ENCODE results near the gene CCDC86.

The CCDC86 gene

GRCh38 chr11:60854140-60854846, 12.4 kb downstream of the CCDC86 start:
- DNase-seq = no peak

DNA sequence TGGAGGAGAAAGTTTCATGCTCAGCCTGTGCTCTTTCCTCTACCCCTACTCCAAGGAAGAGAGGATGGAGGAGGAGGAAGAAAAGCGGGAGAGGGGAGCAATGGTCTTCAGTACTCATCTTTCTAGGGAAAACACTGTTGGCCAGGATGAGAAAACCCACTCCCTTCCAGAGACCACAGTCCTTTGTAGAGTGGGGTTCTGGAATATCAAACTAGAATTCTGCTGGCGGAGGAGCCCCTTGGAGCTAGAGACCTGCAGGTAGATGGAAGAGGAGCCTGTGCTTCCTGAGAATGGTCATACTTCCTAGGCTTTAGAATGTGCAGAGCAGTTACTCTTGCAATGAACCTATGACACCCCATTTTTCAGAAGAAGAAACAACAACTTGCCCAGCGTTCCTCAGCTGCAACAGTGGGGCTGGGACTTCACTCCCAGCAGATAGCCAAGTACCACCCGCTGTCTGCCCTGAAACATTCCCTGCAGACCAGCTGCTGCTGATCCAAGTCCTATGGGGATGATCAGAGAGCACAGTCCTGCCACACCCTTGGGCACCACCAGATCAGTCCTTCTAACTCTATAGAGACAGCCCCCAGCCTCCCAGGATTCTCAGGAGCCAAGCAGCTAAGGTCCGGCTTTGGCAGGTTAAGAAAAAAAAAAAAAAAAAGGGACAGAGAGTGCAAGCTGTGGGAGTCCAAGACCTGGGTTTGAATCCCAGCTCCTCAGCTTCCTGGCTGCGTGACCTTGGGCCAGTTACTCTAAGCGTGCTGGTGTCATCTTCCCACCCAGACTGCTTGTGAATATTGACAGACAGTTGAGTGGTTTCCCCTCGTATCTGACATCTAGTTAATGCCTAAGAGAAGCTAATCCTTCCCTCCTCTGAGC, 13.2 kb downstream of the CCDC86 start:
- DNase-seq = no peak

GRCh38 chr11:60855726-60856633, 14.1 kb downstream of the CCDC86 start, which contains the start of gene PTGDR2:
PTGDR2 (minus strand) TSS chr11:60855950; CDS start chr11:60853722, 2,228 bp downstream.
- no peak for DNase-seq

GRCh38 chr11:60857378-60858232, 15.7 kb downstream of the CCDC86 start:
- no peak for DNase-seq

DNA sequence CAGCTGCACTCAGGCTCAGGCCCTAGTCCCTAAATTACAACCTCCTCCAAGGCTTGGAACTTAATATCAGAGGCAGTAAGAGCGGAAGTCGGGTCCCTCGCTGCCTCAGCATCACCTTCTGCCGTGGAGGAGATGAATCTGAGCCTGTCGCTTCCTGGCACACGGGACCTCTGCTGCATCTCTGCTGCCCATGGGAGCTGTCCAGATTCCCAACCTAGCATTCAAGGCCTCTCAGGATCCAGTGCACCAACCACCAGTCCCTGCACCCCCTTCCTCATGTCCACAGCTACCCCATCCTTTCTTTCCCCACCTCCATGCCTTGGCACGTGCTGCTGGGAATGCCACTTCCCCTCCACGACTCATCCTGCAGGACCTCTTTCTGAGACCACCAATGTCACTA, 16.3 kb downstream of the CCDC86 start:
- no peak for DNase-seq

GRCh38 chr11:60858731-60859464, 17.0 kb downstream of the CCDC86 start:
- DNase-seq = no peak

GRCh38 chr11:60859616-60860250, 17.8 kb downstream of the CCDC86 start:
- no peak for DNase-seq

- no peak for DNase-seq
Measured at GRCh38 chr11:60860943-60861342, 19.0 kb downstream of the CCDC86 start.

- no peak for DNase-seq
Measured at GRCh38 chr11:60862171-60862570, 20.3 kb downstream of the CCDC86 start.

GRCh38 chr11:60863550-60864521, 21.9 kb downstream of the CCDC86 start:
- DNase-seq = no peak

DNA sequence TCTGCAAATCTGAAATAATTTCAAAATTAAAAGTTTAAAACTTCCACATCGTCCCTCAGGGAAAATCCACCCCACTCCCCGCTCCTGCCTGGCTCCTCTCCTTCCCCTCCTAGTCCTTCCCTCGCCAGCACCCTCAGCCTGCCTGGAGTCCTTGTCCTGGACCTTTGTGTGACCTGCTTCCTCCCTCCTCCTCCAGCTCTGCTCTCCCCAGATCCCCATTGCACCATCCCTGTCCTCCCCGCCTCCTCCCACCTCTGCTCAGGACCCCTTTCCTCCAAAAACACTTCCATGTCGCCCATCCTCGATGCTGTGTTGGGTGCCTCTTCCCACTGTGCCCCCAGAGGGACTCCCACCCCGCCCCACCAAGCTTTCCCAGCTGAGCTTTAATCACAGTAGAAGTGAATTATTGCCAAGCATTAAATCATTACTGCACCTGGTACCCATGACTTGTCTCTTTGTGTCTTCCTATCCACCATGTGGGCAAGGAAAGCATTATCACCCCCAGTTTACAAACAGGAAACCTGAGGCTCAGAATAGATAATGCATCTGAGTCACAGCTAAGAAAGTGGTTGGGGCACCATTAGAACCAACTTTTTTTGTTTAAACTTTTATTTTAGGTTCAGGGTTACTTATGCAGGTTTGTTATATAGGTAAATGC, 23.1 kb downstream of the CCDC86 start:
- DNase-seq = no peak

GRCh38 chr11:60866911-60867870, 25.3 kb downstream of the CCDC86 start, which contains the start of gene ZP1:
ZP1 (plus strand) TSS chr11:60867542; CDS start chr11:60867562, 20 bp downstream.
- no peak for DNase-seq

- DNase-seq = no peak
Measured at GRCh38 chr11:60867871-60868681, 26.2 kb downstream of the CCDC86 start.

DNA sequence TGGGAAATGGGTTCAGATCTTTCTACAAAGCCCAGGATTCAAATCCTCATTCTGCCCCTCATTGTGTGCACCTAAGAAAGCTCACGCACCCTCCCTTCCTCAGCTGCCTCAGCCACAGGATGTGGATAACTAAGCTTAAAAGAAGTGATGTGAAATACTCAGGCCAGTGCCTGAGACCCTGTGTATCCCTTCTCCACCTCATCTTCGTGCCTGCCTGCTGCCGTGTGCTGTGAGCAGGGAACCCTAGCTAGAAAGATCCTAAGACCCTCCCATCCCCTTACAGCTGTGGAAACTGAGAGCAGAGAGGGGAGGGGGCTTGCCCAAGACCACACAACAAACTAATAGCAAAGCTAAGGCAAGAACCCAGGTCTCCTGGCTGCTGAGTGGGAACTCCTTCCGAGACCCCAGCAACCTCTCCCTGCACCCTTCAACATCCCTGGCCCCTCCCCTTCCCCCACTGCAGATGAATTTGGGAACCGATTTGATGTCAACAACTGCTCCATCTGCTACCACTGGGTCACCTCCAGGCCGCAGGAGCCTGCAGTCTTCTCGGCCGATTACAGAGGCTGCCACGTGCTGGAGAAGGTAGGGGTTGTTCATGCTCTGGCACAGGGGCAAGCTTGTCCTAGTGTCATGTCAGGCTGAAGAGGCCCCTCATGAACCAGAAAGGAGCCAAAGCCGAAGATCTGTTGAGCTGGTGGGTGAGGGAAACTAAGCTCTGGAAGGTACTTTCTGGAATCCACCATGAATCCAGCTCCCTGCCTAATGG, 27.0 kb downstream of the CCDC86 start:
- DNase-seq = no peak

GRCh38 chr11:60869451-60869825, 27.5 kb downstream of the CCDC86 start:
- DNase-seq = no peak

- DNase-seq = no peak
Measured at GRCh38 chr11:60870276-60870675, 28.4 kb downstream of the CCDC86 start.
